Measurements from ENCODE around the gene FADS1.

DNA sequence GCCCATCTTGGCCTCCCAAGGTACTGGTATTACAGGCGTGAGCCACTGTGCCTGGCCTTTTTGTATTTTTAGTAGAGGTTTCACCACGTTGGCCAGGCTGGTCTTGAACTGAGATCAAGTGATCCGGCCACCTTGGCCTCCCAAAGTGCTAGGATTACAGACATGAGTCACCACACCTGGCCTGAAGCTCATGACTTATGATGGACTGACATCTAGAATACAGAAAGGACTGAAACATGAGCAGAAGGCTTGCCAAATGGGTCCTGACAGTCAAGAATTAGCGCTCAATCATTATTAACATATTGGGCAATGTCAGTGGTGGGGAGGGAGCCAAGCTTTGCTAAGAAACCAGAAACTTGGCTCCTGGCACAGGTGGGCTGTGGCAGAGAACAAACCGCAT is 5.0 kb downstream of the FADS1 start:
- TF ChIP-seq, protein P1, sequence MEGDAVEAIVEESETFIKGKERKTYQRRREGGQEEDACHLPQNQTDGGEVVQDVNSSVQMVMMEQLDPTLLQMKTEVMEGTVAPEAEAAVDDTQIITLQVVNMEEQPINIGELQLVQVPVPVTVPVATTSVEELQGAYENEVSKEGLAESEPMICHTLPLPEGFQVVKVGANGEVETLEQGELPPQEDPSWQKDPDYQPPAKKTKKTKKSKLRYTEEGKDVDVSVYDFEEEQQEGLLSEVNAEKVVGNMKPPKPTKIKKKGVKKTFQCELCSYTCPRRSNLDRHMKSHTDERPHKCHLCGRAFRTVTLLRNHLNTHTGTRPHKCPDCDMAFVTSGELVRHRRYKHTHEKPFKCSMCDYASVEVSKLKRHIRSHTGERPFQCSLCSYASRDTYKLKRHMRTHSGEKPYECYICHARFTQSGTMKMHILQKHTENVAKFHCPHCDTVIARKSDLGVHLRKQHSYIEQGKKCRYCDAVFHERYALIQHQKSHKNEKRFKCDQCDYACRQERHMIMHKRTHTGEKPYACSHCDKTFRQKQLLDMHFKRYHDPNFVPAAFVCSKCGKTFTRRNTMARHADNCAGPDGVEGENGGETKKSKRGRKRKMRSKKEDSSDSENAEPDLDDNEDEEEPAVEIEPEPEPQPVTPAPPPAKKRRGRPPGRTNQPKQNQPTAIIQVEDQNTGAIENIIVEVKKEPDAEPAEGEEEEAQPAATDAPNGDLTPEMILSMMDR (IDR thresholded peaks at IDR 0.05), result no peak
- TF ChIP-seq POLR2A (IDR thresholded peaks at IDR 0.05), result no peak

Measured in esophagus squamous epithelium (tissue), 4 donors.